Frontal cortex (tissue), 4 donors: Measurements from ENCODE around the gene SHISAL1. TPM values are rescaled to one million over a fixed set of nuclear protein-coding genes. Genes with fewer than 3 reads are reported as not detected.
A peak's percentile ranks its signal among the peaks of the same experiment; 100 is the strongest.

Experiments used
- DNase-seq, 2 donors: peaks; one replicate each; pipeline ENCODE4 v3.0.0; 2012; ENCODE audit warnings: low spot score in 2 of 2
- FAIRE-seq: peaks from 2 replicates; lab custom pipeline; 2012; peaks lifted over from hg19 to GRCh38; lab: Jason Lieb, UNC
- total RNA-seq: library from RNA; depleted of rRNA; stranded (reverse); fragments of >200 nt; gene quantifications from one replicate; pipeline ENCODE4 v1.2.3, GENCODE V29; 2014
- donor health status: control.
- donor health status: control.
- donor health status: control.

SHISAL1 gene
- total RNA-seq, 1 donor from 2014 or later: 20.8 TPM

DNA sequence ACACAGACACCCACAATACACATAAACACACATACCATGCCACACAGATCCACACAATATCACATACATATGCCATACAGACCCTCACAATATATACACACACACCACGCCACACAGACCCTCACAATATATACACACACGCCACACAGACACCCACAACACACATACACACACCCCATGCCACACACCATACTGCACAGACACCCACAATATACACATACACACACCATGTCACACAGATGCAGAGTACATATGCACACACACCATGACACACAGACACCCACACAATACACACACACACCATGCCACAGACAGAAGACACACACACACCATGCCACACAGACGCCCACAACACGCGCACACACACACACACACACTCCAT, 43.6 kb downstream of the SHISAL1 start:
- no peak for DNase-seq
- no peak for FAIRE-seq

DNA sequence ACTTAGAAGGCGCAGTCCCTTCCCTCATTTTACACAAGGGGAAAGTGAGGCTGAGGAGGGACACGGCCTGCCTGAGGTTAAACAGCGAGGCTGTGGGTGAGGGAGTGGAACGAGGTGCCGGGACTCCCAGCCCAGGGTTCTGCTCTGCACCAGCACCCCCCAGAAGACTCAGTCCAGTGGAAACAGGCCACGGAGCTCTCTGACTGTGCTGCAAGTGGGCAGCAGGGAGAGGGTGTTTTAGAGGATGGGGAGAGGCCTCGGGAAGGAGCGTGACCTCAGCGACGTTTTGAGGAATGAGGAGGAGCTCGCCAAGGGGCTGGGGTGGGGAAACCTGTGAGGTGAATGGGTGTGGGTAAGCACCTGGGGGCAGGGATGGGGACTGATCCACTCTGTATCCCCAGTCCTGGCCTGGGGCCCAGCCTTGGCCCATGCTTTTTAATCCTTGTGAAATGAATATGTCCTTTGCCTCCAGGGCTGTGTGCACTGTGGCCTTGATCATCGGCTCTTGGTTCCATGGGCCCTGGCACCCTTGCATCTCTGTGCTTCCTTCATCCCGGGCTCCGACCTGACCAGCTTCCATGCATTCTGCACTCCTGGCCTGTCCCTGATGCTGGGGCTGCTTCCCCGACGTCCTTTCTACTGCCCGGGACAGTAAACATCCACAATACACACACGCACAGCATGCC, 44.2 kb downstream of the SHISAL1 start:
- FAIRE-seq (no peak), DNase-seq (no peak)

- no peak for DNase-seq
- no peak for FAIRE-seq
Observed at GRCh38 chr22:44267856-44268255, 44.9 kb downstream of the SHISAL1 start.

DNA sequence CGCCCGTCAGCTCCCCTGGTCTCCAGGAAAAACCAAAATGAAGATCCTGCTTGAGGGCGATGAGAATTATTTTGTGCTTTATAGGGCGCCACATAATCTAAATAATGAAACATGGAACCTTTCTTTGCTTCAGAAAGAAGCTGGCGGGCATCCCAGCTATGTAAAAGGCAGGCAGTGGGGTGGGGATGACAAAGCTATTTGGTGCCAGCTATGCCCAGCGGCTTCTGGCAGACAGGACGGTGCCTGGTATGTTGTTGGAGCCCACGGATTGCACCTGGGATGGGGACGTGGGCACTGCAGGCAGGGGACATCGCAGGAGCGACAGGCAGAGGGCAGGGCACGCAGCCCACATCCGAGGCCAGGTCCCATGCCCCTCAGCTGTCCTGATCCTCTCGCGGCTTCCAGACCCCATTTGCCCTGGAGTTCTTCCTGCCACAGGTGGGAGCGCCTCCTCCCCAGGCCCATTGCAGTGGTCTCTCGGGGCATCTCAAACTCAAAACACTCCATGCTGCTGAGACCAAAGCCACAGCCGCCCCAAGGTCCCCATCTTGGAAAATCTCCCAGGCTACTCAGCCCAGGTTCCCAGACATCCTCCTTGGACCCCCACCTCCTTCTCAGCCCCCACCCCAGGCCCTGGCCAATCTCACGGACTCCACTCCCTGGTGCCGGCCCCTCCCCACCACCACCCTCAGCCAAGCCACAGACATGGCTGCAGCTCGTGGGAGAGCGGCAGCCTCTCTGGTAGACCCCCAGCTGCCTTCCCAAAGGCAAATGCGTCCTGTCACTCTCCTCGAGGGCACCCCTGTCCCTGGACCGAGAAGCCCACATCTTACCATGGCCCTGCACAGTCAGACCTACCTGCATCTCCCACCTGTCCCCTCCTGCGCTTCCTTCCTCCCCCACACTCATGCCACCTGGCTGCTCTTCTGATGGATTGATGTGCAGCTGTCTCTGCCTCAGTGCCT, 45.7 kb downstream of the SHISAL1 start:
- DNase-seq (peak in 1 of 2 donors; percentile 49), FAIRE-seq (no peak)

DNA sequence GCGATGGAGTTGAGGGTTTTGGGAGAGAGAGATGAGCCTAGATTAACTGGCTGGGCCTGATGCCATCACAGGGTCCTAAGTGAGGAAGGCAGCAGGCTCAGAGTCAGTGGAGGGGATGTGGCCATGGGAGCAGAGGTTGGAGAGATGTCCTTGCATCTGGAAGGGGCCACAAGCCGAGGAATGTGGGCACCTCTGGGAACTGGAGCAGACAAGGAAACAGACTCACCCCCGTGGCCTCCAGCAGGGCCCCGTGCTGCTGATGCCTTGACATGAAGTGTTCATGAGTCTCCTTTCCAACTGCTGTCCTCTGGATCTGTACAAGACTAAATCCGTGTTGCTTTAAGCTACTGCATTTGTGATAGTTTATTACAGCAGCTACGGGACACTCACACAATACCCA, 49.2 kb downstream of the SHISAL1 start:
- FAIRE-seq: no peak
- no peak for DNase-seq

GRCh38 chr22:44261861-44262595, 50.7 kb downstream of the SHISAL1 start:
- no peak for DNase-seq

DNA sequence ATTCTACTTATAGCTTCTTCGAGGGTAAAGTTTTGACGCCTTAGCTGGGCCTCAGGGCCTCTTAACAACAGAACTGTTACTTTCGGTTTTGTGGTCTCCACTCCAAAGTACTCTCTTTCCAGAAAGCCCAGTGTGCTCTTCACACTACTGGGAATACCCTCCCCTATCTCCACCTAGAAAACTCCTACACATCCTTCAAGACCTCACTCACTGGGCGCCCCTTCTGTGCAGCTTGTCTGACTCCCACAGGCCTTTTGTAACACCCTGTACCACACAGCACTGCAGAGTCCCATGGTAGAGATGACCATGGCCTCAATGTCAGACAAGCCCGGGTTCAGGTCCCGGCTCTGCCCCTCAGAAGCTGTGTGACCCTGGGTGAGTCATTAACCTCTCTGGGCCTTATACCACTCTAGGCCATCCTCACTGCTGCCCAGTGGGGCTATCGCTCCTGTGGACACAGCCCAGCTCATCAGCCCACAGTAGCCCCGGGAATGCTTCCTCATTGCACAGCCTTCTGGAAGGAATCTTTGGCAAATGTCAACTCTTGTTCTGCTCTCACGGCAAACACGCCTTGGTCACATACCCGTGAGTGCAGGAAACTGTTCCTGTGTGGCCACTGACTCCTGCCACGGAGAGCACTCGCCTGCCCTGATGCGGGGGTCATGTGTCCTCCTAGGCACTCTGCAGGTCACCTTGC, 51.4 kb downstream of the SHISAL1 start:
- no peak for DNase-seq
- FAIRE-seq: no peak

More at GRCh38 chr22:44261861-44262595, 50.7 kb downstream of the SHISAL1 start:
- no peak for FAIRE-seq

DNA sequence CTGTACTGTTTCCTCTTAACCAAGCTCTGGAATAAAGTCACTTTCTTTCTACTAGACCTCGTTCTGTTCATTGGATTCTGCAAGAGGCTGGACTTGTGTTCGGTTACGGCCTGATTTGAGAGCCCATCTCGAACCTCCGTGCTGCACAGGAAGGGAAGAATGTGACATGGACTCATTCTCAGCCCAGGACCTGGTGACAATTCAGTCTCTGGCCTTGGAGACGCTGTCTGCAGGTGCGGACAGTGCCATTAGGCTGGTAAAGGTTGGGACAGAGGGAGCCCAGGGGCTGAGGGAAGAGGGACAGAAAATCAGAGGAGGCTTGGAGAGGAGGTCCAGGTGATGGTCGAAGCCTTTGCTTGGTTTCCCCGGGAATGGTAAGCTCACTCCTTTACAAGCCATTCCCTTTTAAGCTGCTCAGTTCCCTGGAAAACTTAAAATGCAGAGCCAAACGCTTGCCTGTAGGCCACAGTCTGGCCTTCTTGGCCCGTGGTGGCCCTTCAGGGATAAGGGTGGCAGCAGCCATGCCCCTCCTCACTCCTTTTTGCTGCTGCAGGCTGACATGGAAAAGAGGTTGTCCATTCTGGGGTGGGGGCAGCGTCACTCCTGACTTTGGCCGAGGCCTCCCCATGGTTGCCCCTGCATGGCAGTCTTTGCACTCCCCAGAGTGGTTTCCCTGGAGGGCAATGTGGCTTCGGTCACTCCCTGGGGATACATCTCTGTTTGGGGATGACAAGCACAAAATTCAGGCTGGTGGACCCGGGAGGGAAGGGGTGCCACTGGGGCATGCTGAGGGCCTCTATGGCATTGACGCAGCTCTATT, 52.3 kb downstream of the SHISAL1 start:
- no peak for FAIRE-seq
- no peak for DNase-seq

DNA sequence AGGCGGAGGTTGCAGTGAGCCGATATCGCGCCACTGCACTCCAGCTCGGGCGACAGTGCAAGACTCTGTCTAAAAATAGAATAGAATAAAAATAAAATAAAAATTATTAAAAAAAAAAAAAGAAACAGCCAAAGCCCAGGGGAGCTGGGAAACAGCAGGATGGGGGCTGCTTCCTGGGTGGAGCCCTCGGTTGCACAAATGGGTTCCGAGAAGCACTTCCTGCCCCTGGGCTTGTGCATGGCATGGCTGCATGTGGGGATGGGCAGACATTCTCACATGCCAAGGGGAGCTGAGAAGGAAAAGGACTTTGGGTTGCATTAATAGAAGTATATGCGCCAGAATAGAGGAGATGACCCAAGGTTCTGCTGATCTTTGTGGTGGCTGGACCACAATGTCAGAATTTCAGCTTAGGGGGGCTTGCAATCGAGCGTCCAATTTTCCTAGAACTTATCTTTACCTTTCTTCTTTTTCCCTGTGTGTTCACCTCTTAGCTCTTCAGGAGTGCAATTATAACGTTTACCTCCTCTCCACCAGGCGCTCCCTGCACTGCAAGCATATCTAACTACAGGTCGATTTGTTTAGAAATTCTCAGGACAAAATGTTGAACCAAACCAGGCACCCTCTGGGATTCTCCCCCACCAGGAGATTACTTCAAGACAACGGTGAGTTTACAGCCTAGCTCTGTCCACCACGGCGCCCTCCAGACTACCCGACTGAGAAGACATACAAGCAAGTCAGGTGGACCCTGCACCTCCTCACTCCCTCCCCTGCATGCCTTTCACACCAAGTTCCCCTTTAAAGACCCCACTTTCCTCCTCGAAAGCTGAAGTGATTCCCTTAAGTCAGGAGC, 53.2 kb downstream of the SHISAL1 start:
- no peak for FAIRE-seq
- DNase-seq: no peak

GRCh38 chr22:44256556-44257485, 55.9 kb downstream of the SHISAL1 start:
- FAIRE-seq: no peak
- DNase-seq: no peak

DNA sequence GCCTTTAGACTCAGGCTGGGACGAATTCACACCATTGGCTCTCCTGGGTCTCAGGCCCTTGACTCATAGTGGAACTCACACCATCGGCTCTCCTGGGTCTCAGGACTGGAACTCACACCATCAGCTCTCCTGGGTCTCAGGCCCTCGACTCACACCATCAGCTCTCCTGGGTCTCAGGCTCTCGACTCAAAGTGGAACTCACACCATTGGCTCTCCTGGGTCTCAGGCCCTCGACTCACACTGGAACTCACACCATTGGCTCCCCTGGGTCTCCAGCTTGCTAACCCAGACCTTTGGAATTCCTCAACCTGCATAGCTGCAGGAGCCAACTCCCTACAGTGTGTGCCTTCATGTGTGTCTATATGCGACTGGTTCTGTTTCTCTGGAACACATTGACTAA, 56.7 kb downstream of the SHISAL1 start:
- FAIRE-seq (no peak), DNase-seq (no peak)

GRCh38 chr22:44254811-44255210, 57.9 kb downstream of the SHISAL1 start:
- FAIRE-seq (no peak), DNase-seq (no peak)

DNA sequence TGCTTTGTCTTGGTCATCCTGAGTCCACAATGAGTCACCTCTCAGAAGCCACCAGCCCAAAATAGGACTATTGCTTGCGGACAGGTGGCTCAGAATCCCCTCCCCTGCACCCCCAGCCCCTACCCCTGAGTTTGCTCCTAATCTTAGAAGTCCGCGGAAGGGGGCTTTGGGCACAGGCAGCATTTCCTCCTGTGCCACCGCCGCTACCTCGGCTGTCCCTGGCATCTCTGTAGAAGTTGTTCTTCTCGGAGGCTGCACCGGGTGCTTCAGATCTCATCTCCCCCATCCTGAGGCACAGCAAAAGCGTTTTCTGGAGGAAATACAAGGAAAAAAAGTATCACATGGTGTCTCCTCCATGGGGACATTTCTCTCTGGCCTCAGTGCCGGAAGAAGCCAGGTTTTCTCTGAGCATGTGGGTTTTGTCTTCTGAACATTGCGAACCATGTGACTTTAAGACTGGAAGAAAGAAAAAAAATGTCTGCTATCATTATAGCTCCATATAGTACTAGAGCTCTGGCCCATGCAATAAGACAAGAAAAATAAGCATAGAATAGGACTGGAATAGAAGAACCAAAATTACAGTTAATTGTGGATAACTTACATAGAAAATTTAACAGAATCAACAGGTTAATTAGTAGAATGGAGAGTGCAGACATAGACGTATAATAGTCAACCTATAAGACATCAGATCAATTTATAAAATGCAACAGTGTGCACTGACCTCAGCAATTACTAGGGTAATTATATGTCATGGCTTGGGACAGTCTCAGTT, 63.2 kb downstream of the SHISAL1 start:
- DNase-seq: no peak
- FAIRE-seq: no peak

DNA sequence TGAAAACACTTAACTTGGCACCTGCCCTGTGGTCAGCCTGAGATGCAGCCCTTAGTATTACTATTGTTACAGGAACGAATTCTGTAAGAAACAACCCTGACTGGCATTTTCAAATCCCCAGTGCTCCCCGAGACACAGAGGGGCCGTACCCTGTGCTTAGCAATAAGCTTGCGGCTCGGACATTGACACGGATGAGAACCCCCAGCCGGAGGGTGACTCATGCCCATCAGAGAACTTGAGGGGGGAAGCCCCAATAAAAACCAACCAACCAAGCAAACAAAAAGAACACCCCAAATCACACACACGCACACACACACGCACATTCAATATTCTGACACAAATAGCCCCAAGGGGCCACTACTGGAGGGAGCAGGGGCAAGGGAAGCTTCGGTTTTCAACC, 63.8 kb downstream of the SHISAL1 start:
- FAIRE-seq (no peak), DNase-seq (no peak)

DNA sequence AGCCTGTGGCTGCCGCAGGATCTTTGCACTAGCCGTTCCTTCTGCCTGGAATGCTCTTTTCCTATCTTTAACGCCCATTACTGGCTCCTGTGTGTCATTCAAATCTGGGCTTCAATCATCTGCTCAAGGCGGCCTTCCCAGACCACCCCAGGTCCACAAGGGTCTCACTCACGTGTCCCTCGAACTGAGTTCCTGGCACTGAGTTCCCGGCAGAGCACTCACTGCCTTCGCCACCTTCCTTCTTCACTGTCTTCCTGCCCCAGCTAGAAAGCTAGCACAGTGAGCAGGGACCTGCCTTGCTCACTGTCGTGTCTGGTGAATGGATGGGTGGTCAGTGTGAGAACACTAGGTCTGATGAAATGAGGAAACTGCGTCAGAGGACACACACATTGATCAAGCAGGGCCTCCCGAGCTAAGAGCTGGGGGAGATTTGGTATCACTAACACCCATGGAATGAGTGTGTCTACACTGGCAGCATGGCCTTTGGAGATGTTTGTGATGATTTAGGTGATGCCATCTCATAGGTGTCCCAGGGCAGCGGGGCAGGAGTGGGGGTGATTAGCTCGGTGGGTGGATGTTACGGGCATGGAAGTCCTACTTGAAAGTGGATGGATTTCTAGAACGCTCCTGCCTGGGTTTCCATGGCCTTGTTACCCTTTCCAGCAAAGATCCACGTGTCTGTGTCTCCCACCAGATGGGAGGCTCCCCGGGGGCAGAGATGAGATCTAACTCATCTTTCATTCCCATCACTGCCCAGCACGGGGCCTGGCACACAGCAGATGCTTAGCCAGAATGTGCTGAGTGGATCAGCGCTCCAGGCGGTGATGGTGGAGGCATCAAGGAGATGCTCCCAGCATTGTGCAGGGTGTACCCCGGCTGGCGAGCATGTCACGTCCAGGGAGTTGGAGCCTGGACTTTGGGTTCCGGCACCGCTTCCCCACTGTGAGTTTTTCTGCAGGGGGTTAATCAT, 64.5 kb downstream of the SHISAL1 start:
- FAIRE-seq: no peak
- no peak for DNase-seq
